DND-41 (cell line): ENCODE measurements around the gene ABHD4.

Experiments used
- EZH2 ChIP-seq: IDR thresholded peaks from 3 replicates; pipeline ENCODE4 v1.6.1; 2012; ENCODE audit warnings: borderline replicate concordance, low read depth, mild to moderate bottlenecking, moderate library complexity, low read length, inconsistent platforms; ENCODE audit not compliant: severe bottlenecking
- TF ChIP-seq, protein P1 (sequence below): IDR thresholded peaks from 2 replicates; pipeline ENCODE4 v1.5.1; 2012; ENCODE audit warnings: borderline replicate concordance, low read length, moderate library complexity, mild to moderate bottlenecking; ENCODE audit not compliant: poor library complexity, severe bottlenecking; ENCODE audit errors: extremely low read depth

- TF ChIP-seq EZH2 = no peak
- TF ChIP-seq, protein P1, sequence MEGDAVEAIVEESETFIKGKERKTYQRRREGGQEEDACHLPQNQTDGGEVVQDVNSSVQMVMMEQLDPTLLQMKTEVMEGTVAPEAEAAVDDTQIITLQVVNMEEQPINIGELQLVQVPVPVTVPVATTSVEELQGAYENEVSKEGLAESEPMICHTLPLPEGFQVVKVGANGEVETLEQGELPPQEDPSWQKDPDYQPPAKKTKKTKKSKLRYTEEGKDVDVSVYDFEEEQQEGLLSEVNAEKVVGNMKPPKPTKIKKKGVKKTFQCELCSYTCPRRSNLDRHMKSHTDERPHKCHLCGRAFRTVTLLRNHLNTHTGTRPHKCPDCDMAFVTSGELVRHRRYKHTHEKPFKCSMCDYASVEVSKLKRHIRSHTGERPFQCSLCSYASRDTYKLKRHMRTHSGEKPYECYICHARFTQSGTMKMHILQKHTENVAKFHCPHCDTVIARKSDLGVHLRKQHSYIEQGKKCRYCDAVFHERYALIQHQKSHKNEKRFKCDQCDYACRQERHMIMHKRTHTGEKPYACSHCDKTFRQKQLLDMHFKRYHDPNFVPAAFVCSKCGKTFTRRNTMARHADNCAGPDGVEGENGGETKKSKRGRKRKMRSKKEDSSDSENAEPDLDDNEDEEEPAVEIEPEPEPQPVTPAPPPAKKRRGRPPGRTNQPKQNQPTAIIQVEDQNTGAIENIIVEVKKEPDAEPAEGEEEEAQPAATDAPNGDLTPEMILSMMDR = no peak
These were observed 60.8 kb downstream of the ABHD4 start for GRCh38 chr14:22658946-22659345.
